Spleen (tissue), 7 donors: Measurements from ENCODE around the gene CNTLN.

Experiments used
- CTCF ChIP-seq, 11 experiments: fragments of 200-600 bp in 7 of 11; fragments of 450-650 bp in 4 of 11; sonication (generic) in 4 of 11; IDR thresholded peaks in 8 of 11; conservative IDR thresholded peaks in 3 of 11; 1 replicate in 7 of 11; 2 replicates in 4 of 11; pipeline versions ENCODE4 v1.4.0 to v1.8.0; 2016 to 2021; ENCODE audit warnings: antibody characterized with exemption in 11 of 11, inconsistent platforms in 4 of 11, mild to moderate bottlenecking in 1 of 11
- POLR2A ChIP-seq, 3 donors: fragments of 450-650 bp; IDR thresholded peaks; one replicate each; pipeline ENCODE4 v1.5.1; 2017; ENCODE audit warnings: antibody characterized with exemption in 3 of 3, mild to moderate bottlenecking in 1 of 3
- POLR2AphosphoS5 ChIP-seq, 3 donors: sonication (generic); formaldehyde crosslinking; IDR thresholded peaks; one replicate each; pipeline ENCODE4 v1.5.1; 2017; ENCODE audit warnings: antibody characterized with exemption in 3 of 3
- donor health status: DM: no; HTN: no; CAD: no; lungs with moderate emphysema.
- donor health status: DM: no; HTN: no; CAD: no.
- donor health status: DM: no; HTN: no; CAD: no.

- TF ChIP-seq CTCF (IDR thresholded peaks at IDR 0.05 in 8 of 11, conservative IDR thresholded peaks at IDR 0.05 in 3 of 11) (no peak), POLR2A (IDR thresholded peaks at IDR 0.05) (no peak), POLR2AphosphoS5 (IDR thresholded peaks at IDR 0.05) (no peak)
Measured at GRCh38 chr9:17216011-17216410, 81.2 kb downstream of the CNTLN start.
